ENCODE results near the gene UGGT2.

GRCh38 chr13:95903569-95903968, 149.6 kb downstream of the UGGT2 start:
- TF ChIP-seq, protein P1, sequence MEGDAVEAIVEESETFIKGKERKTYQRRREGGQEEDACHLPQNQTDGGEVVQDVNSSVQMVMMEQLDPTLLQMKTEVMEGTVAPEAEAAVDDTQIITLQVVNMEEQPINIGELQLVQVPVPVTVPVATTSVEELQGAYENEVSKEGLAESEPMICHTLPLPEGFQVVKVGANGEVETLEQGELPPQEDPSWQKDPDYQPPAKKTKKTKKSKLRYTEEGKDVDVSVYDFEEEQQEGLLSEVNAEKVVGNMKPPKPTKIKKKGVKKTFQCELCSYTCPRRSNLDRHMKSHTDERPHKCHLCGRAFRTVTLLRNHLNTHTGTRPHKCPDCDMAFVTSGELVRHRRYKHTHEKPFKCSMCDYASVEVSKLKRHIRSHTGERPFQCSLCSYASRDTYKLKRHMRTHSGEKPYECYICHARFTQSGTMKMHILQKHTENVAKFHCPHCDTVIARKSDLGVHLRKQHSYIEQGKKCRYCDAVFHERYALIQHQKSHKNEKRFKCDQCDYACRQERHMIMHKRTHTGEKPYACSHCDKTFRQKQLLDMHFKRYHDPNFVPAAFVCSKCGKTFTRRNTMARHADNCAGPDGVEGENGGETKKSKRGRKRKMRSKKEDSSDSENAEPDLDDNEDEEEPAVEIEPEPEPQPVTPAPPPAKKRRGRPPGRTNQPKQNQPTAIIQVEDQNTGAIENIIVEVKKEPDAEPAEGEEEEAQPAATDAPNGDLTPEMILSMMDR (IDR thresholded peaks at IDR 0.05): no peak
- no peak for TF ChIP-seq POLR2AphosphoS5 (IDR thresholded peaks at IDR 0.05; ENCODE audit: insufficient read depth in 1 of 2, low read depth in 1 of 2)
